GM19043 (cell line): ENCODE results near the gene KISS1.

Source experiments
- ATAC-seq: cut with Tn5 transposase; IDR thresholded peaks from one replicate; pipeline ENCODE4 v1.9.1; 2021; ENCODE audit warnings: low read depth; ENCODE audit not compliant: unreplicated experiment

Gene KISS1

DNA sequence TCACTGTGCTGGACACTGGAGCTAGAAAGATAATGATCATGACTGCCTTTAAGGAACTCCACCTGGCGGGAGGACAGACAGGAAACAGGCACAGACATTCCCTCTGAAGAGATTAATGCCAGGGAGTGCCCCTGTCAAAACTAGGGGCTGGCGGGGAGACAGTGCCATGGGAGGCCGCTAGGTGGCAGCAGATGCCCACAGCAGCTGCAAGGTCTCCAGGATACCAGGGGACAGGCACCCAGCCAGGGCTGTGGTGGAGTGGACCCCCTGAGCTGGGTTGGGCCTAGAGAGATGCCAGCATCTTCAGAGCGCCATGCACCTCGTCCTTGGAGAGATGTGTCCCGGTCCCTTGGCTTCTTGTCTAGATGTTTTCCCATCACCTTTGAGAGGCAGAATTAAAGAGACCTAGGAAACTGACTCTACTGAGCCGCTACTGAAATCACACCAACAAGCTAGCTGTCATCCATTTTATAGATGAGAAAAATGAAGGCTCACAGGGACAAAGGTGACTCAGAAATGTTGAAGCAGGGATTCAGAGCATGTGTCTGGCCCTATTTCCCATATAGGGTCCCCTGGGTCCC lies 33.7 kb downstream of the KISS1 start:
- no peak for ATAC-seq

DNA sequence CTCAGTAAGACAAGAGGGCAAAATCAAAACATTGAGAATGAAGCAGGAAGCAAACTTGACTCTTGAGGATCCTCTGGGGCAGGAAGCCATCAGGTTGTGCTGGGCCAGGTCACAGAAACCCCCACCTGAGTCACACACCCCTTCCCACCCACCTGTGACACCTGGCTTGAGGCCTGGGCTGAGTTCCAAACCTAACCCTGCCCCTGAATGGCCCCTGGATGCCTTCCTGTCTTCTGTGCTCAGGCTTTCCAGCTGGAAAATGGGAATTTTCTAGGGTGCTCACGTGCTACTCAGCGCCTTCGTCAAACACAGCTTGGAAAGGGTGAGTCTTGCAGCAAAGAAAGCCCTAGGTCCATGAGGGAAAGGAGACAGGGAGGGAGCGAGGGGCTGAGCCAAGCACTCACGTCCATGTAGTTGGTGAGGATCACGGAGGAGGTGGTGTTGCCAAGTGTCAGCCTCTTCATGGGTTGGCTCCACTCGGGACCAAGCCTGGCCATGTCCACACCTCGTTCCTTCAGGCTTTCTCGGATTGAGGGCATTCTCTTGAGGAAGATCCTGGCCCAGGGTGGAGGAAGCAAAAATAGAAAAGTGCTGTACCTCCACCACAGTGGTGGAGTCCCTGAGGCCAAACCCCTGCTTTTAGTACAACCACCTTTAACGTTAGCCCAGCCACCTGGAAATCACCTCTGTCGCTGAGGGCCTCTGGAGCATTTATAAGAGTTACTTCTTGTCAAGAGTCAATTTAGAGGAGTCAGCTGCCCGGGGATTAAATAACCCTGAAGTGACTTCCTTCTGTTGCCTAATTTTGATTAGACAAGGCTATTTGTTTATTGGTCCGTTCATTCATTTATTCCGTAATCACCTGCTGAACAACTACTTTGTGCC lies 34.4 kb downstream of the KISS1 start:
- no peak for ATAC-seq

GRCh38 chr1:204157962-204158361 lies 38.3 kb downstream of the KISS1 start:
- no peak for ATAC-seq

DNA sequence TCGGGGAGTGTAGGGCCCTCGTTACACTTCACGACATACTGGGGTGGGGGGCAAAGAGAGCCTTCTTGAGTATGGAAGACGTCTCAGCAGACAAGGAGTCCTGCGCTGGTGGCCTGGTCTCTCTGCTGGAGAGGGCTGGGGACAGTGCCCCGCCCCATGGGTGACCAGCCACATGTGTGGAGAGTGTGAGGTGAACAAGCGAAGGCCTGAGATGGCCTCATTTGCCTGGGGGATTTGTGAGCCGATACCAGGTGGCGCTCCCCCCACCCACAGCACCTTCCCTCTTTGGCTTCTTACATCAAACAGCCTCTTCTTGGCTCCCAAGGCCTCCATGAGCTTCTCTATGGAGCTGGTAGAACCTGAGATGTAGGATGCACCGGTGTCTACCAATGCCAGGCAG lies 40.4 kb downstream of the KISS1 start:
- no peak for ATAC-seq

DNA sequence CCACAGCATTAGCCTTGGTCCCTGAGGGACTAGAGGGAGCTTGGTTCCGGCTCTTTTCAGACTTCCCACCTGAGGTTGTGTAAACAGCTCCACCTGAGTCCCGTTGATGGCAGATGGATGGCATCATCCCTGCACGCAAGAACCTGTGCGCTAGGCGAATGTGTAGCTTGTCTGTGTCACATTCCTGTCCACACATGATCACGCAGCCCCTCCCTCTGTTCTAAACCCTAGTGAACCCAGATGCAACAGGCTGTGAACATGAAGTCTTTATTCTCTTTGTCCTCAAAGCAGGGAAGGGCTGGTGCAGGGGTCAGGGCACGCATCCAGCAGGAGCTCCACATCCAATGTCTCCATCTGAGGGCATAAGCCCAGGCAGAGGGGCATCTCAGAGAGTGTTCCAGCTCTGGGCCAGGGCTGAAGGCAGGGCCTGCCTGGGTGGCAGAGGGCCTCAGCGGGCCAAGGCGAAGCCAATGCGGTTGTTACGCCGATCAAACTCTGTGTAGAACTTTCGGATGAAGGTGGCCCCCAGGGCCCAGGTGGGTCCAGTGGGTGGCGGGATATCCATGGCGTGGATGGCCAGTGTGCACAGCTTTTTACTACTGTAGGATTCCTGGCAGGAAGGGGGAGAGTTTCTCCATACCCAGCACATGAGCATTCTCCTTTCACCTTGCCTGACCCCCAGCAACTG lies 41.6 kb downstream of the KISS1 start:
- no peak for ATAC-seq

GRCh38 chr1:204153667-204154066 lies 42.6 kb downstream of the KISS1 start:
- ATAC-seq, result no peak

GRCh38 chr1:204152310-204153044 lies 43.8 kb downstream of the KISS1 start:
- no peak for ATAC-seq

GRCh38 chr1:204151552-204152309 lies 44.6 kb downstream of the KISS1 start, which contains the start of gene ETNK2:
Gene ETNK2, minus strand, starts transcription at chr1:204152044. Its CDS starts 192 bp downstream, at chr1:204151852.
- no peak for ATAC-seq

DNA sequence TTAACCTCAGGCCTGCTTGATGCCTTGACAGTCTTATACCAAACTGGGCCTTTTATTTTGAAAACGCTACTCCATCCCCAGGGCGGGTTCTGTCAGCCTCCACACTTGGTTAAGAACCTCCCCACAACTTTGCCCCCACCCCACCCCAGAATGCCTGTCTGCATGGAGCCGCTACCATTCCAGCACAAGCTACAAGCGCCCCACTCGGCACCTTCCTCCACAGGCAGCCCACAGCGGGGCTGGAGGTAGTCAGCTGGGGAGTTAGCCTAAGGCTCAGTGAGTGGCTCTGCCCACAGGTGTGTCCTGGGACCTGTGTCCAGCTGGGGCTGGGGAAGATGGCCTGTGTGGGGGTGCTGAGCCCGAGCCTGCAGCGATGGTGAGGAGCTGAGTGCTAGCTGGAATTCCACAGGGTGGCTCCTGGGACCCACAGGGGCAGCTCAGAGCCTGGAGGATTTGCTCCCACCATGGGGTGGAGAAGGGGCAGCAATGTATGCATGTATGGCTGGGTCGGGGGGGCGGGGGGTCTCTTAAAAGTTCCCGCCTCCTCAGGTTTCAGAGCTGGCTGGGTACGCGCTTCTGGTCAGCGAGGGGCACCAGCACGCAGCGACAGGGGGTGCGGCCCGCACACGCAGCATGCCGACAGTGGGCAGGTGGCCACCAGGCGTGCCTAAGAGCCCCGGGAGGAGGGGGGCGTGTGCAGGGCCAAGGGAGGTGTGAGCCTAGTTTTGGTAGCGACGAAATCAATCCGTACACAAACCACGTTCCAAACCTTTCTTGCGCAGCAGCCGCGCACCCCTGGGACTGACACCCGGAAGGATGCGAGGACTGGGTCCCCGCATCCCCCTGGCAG lies 45.4 kb downstream of the KISS1 start:
- ATAC-seq, result no peak

GRCh38 chr1:204149635-204150565 lies 46.4 kb downstream of the KISS1 start:
- ATAC-seq, result no peak

DNA sequence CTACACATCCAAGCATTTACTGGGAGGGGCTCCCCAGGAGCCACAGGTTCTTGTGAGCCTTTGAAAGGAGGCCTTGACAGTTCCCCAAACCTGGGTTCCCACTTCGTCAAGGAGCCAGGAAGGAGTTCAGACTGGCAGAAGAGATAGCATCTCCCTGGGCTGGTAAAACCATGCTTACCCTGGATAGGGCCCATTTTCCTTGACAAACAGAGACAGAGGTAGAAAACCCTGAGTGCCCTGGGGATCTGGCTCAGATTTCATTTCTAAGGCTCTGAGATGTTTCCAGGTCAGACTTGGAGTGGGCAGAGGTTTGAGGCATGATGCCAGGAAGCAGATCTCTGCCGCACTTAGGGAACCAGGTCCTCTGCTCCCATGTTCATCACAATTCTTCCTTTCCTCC lies 47.2 kb downstream of the KISS1 start:
- ATAC-seq, result no peak

- no peak for ATAC-seq
These were observed 48.6 kb downstream of the KISS1 start for GRCh38 chr1:204147406-204148383.

DNA sequence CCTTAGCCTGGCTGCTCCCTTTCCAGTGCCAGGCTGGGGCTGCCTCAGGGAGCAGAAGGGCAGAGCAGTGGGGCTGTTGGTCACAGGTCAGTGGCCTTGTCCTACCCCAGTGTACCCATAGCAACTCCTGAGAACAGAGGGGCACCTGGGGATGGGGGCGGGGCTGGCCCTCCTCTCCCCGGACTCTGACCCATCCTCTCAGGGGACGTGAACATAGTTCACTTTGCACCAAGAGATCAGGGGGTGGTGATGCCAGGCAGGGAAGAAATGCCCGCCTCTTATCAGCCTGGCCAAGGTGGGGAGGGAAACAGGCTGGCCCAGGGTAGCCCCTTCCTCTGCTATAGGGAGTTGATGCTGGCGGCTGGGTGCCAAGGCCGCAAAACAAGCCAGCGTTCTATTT lies 49.3 kb downstream of the KISS1 start:
- ATAC-seq, result no peak

GRCh38 chr1:204146309-204146708 lies 50.0 kb downstream of the KISS1 start:
- no peak for ATAC-seq

DNA sequence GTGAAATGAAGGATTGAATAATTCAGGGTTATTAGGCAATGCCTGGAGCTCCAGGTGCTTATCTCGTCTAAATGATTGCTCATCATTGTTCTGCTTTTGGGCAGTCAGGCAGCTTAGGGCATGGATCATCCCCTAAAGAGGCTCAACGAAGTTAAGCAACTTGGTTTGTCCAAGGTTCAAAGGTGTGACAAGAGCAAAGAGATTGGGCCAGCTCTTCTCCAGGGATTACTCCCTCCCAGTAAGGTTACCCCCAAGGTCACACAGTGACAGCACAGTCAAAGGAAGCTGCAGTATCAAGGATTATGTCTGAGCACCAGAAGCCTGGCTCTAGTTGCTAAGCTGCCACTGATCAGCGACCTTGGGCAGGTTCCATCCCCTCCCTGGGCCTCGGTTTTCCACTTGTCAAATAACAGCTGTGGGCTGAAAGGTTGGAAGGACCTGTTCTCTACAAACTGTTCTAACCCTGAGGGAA lies 51.2 kb downstream of the KISS1 start:
- ATAC-seq, result no peak

- ATAC-seq, result no peak
These were observed 52.8 kb downstream of the KISS1 start for GRCh38 chr1:204143276-204144041.
